GM13976 (cell line): ENCODE data around the gene PIP5K1B.

Source experiments
- DNase-seq: peaks from one replicate; pipeline ENCODE4 v3.0.0; 2012; ENCODE audit warnings: low spot score
- CTCF ChIP-seq: IDR thresholded peaks from 2 replicates; pipeline ENCODE4 v1.5.1; 2012; ENCODE audit warnings: borderline replicate concordance, mild to moderate bottlenecking; ENCODE audit not compliant: insufficient read depth; ENCODE audit errors: extremely low read depth, missing control alignments, control extremely low read depth
- in situ Hi-C: fragments of 300-500 bp; cut with MboI; formaldehyde crosslinking; loops from one replicate; pipeline ENCODE4 v1.12.0; 2022; ENCODE audit warnings: low sequenced_read_pairs, mixed read lengths, inconsistent platforms; ENCODE audit not compliant: unreplicated experiment

PIP5K1B gene

GRCh38 chr9:68991457-68991856, 286.4 kb downstream of the PIP5K1B start:
- no peak for DNase-seq
- no peak for TF ChIP-seq CTCF
- in situ Hi-C loops: no loop called here

- DNase-seq: no peak
- TF ChIP-seq CTCF: no peak
- in situ Hi-C loops: no loop called here
Observed at GRCh38 chr9:68995776-68996175, 290.7 kb downstream of the PIP5K1B start.

GRCh38 chr9:68996462-68996861, 291.4 kb downstream of the PIP5K1B start:
- no peak for TF ChIP-seq CTCF
- no peak for DNase-seq
- in situ Hi-C loops: no loop called here

- TF ChIP-seq CTCF: no peak
- no peak for DNase-seq
- in situ Hi-C loops: no loop called here
Observed at GRCh38 chr9:68997666-68998065, 292.6 kb downstream of the PIP5K1B start.

GRCh38 chr9:68998385-68998784, 293.3 kb downstream of the PIP5K1B start:
- TF ChIP-seq CTCF: no peak
- no peak for DNase-seq
- in situ Hi-C loops: no loop called here

- DNase-seq: no peak
- TF ChIP-seq CTCF: no peak
- in situ Hi-C loops: no loop called here
Observed at GRCh38 chr9:68998812-68999211, 293.8 kb downstream of the PIP5K1B start.
